ENCODE measurements around the gene ZCCHC3. TPM values are rescaled to one million over a fixed set of nuclear protein-coding genes. Genes with fewer than 3 reads are reported as not detected.

The ZCCHC3 gene
- total RNA-seq, 4 donors from 2014 or later, result 13.3 to 29.9 (median 19.7) TPM

DNA sequence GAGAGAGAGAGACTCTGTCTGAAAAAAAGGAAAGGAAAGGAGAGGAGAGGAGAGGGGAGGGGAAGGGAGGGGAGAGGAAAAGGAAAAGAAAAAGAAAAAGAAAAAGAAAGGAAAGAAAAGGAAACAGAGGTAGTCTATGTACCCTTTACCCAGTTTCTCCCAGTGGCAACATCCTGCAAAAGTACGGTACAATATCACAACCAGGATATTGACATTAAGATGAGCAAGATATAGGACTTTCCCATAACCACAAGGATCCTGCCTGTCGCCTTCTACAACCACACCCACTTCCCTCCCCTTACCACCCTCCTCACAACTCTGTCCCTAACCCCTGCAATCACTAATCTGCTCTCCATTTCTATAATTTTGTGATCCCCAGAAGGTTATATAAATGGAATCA is 10.9 kb upstream of the ZCCHC3 start:
- Histone ChIP-seq H3K27ac (replicated peaks in 1 of 4) (no peak overlapping the region), H3K4me1 (peaks cover 9 to 19% (median 17%) of the 10 kb centered on the region in 4 donors), H3K4me3 (no peak overlapping the region), H3K9me3 (no peaks in the 10 kb centered on the region), H3K27me3 (no peaks in the 10 kb centered on the region), H3K36me3 (peaks cover 0 to 13% (median 8%) of the 10 kb centered on the region in 4 donors)
- intact Hi-C loops (cut with DNase I), result no loop called here
- TF ChIP-seq, protein P1, sequence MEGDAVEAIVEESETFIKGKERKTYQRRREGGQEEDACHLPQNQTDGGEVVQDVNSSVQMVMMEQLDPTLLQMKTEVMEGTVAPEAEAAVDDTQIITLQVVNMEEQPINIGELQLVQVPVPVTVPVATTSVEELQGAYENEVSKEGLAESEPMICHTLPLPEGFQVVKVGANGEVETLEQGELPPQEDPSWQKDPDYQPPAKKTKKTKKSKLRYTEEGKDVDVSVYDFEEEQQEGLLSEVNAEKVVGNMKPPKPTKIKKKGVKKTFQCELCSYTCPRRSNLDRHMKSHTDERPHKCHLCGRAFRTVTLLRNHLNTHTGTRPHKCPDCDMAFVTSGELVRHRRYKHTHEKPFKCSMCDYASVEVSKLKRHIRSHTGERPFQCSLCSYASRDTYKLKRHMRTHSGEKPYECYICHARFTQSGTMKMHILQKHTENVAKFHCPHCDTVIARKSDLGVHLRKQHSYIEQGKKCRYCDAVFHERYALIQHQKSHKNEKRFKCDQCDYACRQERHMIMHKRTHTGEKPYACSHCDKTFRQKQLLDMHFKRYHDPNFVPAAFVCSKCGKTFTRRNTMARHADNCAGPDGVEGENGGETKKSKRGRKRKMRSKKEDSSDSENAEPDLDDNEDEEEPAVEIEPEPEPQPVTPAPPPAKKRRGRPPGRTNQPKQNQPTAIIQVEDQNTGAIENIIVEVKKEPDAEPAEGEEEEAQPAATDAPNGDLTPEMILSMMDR (IDR thresholded peaks at IDR 0.05), result no peak
- TF ChIP-seq POLR2A (IDR thresholded peaks at IDR 0.05; ENCODE audit: low read depth), result no peak
- no peak for TF ChIP-seq POLR2AphosphoS5 (IDR thresholded peaks at IDR 0.05)
- TF ChIP-seq EP300 (IDR thresholded peaks at IDR 0.05), result no peak
- no peak for DNase-seq (ENCODE audit: extremely low spot score)
- 88% methylated on average over 2 of the region's 2 CpGs for WGBS

DNA sequence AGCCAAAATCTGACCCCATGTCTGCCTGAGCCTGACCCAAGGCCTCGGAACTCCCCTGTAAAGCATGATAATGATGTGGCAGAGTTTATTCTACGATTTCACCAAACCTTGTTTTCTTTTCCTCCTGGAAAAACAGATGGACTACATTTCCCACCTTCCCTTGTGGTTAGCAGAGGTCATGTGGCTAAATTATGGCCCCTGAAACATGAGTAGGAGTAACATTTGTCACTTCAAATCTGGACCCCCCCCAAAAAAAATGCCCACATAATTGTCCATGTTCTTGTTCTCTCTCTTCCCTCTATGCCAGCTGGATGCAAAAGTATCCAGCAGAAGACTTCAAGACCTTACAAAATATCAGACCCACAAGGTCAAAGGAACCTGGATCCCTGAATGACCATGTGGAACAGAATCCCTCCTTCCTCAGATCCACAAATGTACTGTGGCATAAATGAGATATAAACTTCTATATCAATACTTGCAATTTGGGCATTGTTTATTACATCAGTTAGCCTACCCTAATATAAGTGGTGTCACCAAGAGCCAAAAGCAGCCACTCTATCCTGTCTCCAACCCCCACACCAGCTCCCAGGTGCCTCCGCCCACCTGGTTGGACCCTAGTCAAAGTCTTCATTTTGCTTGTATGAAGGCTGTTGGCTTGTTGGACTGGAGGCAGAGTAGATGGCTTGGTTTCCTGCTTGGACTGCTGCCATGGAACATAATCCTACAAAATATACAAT is 8.2 kb upstream of the ZCCHC3 start:
- H3K27me3 ChIP-seq, result no peaks in the 10 kb centered on the region
- H3K4me3 ChIP-seq, result peak overlapping the region in 2 of 4 donors; percentile 63 to 67
- H3K4me1 ChIP-seq, result peaks cover 9 to 23% (median 19%) of the 10 kb centered on the region in 4 donors
- peaks cover 0 to under 1% (median 0%) of the 10 kb centered on the region in 4 donors for H3K36me3 ChIP-seq
- no peak for TF ChIP-seq EP300 (IDR thresholded peaks at IDR 0.05)
- TF ChIP-seq, protein P1 (IDR thresholded peaks at IDR 0.05), result no peak
- TF ChIP-seq POLR2A (IDR thresholded peaks at IDR 0.05; ENCODE audit: low read depth), result no peak
- no peak for TF ChIP-seq POLR2AphosphoS5 (IDR thresholded peaks at IDR 0.05)
- WGBS, result 99% methylated on average over 3 of the region's 3 CpGs
- H3K9me3 ChIP-seq, result no peaks in the 10 kb centered on the region
- no peak overlapping the region for H3K27ac ChIP-seq (replicated peaks in 1 of 4)
- DNase-seq (ENCODE audit: extremely low spot score), result no peak
- intact Hi-C loops (cut with DNase I), result no loop called here

DNA sequence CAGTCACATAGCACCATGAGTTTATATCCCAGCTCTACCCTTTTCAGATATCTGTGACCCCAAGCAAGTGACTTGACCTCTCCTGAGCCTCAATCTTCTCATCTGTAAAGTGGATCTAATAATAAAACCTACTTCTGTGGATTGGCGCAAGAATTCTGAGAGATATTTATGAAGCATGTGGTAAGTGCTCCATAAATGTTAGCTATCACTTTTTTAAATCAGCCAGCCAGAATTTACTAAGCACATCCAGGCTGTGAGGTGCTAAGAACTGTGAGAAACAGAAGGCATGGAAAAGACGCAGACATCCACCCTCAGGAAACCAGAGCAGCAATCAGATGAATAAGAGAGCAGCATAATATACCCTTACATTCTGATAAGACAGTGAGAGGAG is 7.7 kb upstream of the ZCCHC3 start:
- no peak for DNase-seq (ENCODE audit: extremely low spot score)
- 57% methylated on average over 2 of the region's 2 CpGs for WGBS
- Histone ChIP-seq H3K4me3 (peak overlapping the region; percentile 63 to 67 (median 65)), H3K27ac (replicated peaks in 1 of 4) (peak overlapping the region; percentile 74 to 84 (median 79)), H3K27me3 (no peaks in the 10 kb centered on the region), H3K4me1 (peaks cover 9 to 23% (median 19%) of the 10 kb centered on the region in 4 donors), H3K9me3 (no peaks in the 10 kb centered on the region), H3K36me3 (no peaks in the 10 kb centered on the region)
- intact Hi-C loops (cut with DNase I), result no loop called here
- TF ChIP-seq EP300 (IDR thresholded peaks at IDR 0.05) (no peak), POLR2A (IDR thresholded peaks at IDR 0.05; ENCODE audit: low read depth) (no peak), POLR2AphosphoS5 (IDR thresholded peaks at IDR 0.05) (no peak)
- TF ChIP-seq, protein P1 (IDR thresholded peaks at IDR 0.05), result no peak

DNA sequence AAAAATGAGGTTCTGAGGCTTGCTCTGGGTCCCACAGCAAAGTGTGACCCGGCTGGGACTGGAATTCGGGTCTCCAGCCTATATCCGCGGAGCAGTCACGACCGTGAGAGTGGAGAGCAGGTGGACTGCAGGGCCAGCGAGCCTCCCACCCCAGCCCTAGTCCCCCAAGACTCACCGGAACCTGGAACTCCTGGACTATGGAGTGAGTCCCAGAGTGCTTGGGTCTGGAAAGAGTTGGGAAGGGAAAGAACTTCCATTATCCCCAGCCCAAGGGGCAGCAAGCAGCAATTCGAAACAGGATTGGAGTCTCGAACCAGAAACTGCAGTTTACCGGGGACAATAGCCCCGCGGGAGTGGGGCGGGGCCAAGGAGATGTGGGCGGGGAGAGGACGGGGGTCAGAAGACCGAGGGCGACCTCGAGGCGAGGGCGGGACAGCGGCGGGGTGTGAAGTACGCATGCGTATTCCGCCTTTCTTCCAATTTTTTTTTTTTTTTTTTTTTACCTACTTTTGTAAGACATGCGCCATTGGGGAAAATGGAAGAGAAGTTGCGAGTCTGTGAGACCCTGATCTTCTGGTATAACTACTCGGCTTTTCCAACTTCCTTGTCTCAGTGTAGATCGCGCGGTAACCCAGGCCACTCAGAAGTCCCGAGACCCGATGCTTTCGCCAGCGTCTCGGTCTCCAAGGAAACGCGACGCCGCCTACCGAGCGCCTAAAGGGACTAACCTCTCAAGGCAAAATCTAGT is 7.1 kb upstream of the ZCCHC3 start, which contains the start of gene C20orf96:
TSS of gene C20orf96 (minus strand) at position 667 of the 748 bp plus-strand sequence. CDS start at position 527, 140 bp downstream.
- Histone ChIP-seq H3K27ac (replicated peaks in 1 of 4) (peak within 1 kb of the TSS; percentile 74 to 84 (median 79)), H3K36me3 (no peaks in the 10 kb centered on the region), H3K4me1 (peaks cover 9 to 23% (median 19%) of the 10 kb centered on the region in 4 donors), H3K9me3 (no peaks in the 10 kb centered on the region), H3K4me3 (peak within 1 kb of the TSS; percentile 63 to 67 (median 65)), H3K27me3 (no peaks in the 10 kb centered on the region)
- peak; percentile 97 for DNase-seq (ENCODE audit: extremely low spot score)
- intact Hi-C loops (cut with DNase I), result no loop called here
- TF ChIP-seq EP300 (IDR thresholded peaks at IDR 0.05) (no peak), POLR2A (IDR thresholded peaks at IDR 0.05; ENCODE audit: low read depth) (no peak), POLR2AphosphoS5 (IDR thresholded peaks at IDR 0.05) (peak; percentile 9 to 47)
- TF ChIP-seq, protein P1 (IDR thresholded peaks at IDR 0.05), result peak; percentile 24 to 62 (median 26)
- 2% methylated on average over 43 of the region's 43 CpGs for WGBS

Measured in esophagus muscularis mucosa (tissue), 4 donors.